HG03439 (cell line): ENCODE results near the gene BBOX1.
"Not testable (repeated sequence)": the region's sequence is repeated elsewhere in the genome, so short reads cannot be mapped to it uniquely, and the experiment has no call there.

Source experiments
- ATAC-seq: cut with Tn5 transposase; IDR thresholded peaks from one replicate; pipeline ENCODE4 v1.9.1; 2021; ENCODE audit warnings: mild to moderate bottlenecking, moderate library complexity; ENCODE audit not compliant: unreplicated experiment

BBOX1 gene, protein sequence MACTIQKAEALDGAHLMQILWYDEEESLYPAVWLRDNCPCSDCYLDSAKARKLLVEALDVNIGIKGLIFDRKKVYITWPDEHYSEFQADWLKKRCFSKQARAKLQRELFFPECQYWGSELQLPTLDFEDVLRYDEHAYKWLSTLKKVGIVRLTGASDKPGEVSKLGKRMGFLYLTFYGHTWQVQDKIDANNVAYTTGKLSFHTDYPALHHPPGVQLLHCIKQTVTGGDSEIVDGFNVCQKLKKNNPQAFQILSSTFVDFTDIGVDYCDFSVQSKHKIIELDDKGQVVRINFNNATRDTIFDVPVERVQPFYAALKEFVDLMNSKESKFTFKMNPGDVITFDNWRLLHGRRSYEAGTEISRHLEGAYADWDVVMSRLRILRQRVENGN

DNA sequence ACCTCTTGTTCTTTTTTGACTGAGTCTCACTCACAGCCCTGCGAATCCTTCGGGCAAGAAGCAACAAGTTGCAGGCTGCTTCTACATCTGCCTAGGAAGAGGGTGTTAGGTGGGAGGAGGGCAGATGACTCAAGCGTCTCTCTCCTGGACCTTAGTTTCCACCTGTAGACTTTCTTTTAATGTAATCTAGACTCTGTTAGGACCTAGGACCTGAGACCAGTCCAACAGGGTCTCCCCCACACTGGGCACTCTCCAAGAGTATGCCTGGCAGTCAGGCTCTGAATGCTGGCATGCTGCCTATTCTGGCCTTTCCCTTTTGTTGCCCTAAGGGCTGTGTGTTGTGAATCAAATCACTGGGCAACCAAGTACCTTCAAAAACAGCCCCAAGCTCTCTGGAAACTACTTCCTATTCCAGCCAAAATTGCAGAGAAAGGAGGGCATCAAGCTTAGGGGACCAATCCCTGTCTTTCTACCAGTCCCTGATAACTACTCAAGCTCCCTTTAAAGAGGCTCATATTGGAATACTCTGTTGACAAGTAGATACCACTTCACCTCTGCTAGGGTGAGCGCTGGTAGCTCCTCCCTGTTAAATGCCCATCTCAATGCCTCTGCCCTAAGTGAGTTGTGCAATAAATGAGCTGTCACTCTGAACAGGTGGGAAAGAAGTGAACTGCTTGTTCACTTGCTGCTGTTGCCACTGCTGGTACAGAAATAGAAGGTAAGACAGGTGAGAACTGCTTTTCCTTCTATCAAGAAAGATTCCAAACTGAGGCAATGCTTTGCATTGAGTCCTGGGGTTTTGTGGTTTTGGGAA, at the start of gene BBOX1:
Gene BBOX1 (plus strand): TSS at position 514 of the 814 bp plus-strand sequence. CDS start 14,616 bp downstream, outside the sequence.
- ATAC-seq = no peak

DNA sequence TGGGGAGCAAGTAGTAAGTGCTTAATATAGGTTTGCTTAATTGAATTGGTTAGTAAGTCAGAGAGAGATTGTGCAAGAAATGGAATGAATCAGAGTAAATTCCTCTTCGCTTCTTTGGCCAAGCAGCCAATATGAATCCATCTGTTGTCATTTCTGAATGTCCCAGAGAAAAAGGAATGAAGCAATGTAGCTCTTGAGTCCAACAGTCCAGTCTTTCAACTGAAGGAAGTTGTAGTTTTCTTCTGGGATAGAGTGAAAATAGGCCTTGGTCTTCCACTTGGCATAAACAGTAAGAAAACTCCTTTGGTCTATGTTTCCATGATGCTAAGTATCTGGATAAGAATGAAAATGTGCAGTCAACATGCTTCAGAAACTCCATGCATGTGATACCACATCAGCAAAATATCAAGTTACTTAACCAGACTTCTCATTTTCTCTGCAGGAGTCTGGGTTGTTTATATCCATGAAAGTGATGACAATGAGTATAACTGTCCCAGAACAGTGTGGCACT, 48.5 kb upstream of the BBOX1 start:
- no peak for ATAC-seq

DNA sequence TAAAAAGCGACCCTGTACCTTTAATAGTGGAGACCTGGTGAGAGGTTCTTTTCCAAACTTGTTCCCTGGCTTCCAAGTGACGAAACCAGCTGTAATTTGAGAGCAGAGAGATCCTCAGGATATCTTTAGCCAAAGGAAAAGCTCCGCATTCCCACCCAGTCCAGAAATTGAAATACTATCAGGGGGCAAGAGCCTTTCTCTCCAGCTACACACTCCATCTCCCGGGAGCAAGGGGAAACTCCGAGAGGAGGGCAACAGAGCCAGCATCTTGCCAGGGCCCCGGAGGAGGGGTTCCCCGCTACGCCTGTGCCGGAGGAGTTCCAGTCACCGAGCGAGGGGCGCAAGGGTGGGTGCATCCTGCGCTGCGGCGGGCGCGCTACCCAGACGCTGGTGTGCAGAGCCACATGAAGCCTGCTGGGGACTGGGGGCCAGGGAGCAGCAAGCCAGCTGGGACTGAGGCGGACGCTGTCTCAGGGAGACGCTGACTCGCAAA, 46.6 kb upstream of the BBOX1 start, which contains the start of gene FIBIN:
Gene FIBIN (plus strand): TSS at position 148 of the 493 bp plus-strand sequence. CDS start 415 bp downstream, outside the sequence.
- ATAC-seq = no peak

DNA sequence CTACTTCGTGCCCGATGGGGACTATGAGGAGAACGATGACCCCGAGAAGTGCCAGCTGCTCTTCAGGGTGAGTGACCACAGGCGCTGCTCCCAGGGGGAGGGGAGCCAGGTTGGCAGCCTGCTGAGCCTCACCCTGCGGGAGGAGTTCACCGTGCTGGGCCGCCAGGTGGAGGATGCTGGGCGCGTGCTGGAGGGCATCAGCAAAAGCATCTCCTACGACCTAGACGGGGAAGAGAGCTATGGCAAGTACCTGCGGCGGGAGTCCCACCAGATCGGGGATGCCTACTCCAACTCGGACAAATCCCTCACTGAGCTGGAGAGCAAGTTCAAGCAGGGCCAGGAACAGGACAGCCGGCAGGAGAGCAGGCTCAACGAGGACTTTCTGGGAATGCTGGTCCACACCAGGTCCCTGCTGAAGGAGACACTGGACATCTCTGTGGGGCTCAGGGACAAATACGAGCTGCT, 46.0 kb upstream of the BBOX1 start:
- ATAC-seq = no peak

DNA sequence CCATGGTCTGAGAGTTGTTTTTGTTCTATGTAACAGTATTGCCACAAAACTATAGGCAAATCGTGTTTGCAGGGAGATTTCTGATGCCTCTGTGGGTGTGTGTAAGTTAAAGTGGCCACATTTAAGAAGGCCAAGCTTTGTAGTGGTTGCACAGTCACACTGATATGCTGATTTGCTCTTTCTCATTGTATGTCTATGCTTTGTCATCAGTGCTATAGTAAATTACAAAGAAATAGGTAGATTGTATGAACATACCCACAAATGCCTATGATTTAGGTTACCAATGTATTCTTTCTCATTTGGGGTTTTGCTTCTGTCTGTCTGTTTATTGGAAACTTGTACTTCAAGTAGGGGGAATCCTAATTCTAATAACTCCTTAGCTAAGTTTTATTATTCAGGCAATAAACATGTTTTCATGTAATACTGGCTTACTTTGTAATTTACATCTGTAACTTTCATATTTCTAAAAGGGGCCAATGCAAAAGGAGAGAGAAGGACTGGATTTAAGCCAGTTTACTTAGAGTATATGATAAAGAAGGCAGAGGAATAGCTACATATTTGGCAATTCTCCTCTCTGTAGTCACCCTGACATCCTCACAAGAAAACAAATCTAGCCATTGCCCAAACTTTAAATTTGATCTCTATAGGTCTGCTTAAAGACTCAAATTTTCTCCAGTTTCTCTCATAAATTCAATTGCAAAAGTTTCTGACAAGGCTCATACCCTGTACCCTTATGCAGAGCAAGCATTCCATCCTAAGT, 44.7 kb upstream of the BBOX1 start:
- ATAC-seq = no peak

DNA sequence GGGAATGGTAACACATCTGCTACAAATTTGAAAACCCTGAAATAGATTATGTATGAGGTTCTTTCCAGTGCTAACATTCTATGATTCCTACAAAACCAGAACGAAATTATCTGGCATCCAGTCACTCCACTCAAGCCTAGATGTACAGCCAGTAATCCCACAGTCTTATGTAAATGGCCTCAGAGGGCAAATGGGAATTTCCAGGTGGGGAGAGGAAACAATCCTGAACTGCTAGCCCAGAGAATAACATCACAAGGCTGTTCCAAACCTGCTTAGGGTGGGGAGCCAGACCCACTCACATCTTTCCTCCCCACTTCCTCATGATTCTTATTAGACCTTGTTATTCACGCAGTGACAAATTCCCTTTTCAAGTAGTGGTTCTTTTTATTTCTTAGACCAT, 43.2 kb upstream of the BBOX1 start:
- ATAC-seq = no peak

DNA sequence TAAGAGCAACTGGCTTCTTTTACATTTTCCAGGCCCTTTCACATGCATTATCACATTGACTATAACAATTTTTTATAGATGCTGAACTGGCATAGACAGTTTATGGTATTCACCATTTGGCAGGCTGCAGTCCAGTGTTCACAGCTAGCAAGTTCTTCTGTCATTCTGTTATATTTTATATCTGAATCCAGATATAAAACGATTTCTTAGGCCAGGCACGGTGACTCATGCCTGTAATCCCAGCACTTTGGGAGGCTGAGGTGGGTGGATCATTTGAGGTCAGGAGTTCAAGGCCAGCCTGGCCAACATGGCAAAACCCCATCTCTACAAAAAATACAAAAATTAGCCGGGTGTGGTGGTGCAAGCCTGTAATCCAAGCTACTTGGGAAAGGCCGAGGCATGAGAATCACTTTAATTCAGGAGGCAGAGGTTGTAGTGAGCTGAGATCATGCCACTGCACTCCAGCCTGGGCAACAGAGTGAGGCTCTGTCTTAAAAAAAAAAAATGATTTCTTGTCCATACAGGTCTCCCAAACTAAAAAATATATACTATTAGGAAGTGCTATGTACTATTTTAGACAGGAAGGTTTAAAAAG, 39.4 kb upstream of the BBOX1 start:
- not testable (repeated sequence) for ATAC-seq

DNA sequence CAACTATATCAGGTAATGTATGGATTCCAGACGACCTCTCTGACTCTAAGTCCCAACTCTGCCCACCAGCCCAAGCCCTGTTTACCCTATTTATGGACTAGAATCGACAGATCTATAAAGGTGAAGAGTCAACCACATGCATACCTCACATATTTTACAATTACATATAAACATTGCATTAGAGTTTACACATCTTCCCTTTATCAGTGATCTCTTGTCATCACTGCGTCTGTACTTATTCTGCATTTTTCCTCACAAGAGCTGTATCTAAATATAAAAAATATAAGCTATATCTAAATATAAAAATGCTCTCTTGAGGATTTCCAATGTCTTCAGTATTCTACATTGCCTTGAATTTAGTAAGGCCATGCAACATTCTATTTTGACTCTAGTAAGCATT, 38.2 kb upstream of the BBOX1 start:
- no peak for ATAC-seq

DNA sequence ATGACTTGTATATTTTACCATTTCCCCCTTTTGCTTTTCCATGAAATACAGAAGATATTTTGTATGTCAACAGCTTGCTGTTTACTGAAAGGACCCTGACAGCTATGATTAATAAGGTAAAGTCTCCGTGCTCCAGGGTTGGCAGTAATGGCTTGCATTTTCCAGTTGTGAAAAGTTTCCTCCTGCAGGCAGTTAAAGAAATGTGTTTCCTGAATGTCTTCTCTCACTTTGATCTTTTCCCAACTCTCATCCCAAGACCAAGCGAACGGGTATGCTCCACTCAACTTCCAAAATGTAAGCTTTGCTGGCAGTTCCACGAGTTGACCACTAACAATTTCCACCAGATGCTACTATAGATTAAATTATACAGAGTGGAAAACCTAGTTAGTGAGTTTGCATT, 37.8 kb upstream of the BBOX1 start:
- ATAC-seq = no peak

DNA sequence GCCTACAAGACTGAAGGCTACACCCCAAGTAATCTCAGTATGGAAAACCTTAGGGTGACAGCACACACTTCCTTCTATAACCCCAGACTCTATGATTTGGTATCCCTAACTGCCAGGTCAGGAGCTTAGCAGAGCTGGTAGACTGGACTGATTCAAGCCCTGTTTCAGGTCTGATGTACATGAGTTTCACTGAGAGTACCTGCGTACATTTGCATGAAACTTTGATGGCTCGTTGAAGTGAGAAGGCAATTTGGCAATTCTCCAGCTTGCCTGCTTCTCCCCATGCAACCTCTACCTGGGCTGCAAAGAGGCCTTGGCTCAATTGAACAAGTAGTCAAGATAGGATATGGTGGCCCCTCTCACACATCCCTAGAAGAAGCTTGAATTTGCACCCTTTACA, 36.5 kb upstream of the BBOX1 start:
- no peak for ATAC-seq

DNA sequence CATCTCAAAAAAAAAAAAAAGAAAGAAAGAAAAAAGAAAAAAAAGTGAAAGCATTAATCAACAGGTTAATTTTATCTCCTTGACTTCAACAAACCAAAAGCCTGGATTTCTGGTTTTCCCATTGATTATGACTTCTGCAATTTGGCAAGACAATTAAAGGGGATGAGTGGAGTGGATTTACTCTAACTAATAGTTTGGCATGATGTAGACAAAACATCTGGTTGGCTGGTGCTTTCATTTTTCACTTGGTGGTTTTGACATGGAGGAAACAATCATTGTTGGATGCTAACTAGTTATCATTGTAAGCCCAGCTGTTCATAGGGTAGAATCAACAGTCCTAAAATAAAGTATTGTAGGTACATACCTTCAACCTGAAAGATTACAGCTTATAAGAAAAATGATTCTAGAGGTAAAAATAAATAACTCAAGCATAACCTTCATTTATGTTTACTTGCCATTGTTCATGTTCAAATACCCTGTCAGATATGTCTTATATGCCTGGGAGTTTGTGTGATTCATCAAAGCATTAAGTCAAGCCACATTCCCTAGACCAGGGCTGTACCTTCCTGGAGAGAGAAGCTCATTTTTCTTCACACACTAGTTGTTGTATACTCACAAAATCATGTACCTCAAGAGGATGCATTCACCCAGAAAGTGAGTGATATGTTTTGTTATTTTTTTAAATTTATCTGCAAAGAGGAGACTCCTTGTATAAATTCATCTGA, 31.6 kb upstream of the BBOX1 start:
- no peak for ATAC-seq

DNA sequence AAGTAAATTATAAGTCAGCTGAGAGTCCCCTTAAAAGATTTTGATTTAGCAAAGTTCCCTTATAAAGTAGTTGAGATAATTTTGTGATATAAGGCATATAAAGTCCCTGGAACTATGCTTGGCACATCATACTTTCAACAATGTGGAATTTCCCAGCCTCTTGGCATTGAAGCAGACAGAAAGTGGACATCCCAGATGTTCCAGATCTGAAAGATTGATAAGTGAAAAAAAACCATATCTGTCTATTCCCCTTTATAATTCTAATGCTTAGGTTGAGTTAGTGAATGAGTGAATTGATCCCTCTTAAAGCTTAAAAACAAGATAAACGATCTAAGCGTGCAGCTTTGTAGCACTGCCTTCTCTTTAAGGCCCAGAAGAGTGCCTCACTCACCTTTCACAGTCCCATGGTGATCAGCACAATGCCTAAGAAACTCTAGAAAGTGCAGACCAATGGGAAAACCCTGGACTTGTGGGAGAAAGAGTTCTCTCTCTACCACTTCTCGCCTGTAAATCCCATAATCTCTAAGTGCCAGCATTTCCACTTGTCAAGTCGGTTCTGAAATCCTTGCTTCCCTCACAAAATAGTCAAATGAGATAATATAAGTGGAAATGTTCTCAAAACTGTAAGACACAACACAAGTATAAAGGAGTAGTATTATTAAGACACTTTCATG, 28.9 kb upstream of the BBOX1 start:
- no peak for ATAC-seq

DNA sequence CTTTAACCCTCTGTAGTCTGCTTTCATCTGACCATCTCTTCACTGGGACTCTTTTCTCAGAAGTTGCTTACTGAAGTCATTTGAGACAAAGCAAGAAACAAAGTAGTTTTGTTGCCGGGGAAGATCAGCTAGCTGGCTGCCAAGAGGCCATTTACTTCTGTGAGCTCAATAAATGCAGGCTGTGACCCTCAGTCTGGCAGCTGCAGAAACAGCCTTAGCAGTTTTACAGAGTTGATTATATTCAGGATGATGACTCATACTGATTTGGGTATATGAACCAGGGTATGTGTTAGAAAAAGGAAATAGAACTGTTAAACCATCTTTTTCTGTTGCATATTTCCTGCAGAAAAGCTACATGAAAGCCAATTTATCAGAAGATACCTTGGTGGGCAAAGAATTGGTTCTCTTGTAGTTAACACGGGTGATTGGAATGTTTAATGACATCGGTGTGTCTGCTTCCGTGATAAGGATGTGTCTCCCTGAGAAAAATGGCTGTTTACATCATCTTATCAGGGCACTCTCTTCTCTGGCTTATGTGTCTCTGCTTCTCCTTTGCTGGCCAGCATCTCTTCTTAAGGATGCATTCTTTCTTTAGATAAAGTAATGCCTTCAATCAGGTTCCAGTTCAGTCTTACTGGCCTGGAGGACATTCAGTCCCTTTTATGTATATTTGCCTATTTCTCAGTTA, 28.2 kb upstream of the BBOX1 start:
- ATAC-seq = no peak

DNA sequence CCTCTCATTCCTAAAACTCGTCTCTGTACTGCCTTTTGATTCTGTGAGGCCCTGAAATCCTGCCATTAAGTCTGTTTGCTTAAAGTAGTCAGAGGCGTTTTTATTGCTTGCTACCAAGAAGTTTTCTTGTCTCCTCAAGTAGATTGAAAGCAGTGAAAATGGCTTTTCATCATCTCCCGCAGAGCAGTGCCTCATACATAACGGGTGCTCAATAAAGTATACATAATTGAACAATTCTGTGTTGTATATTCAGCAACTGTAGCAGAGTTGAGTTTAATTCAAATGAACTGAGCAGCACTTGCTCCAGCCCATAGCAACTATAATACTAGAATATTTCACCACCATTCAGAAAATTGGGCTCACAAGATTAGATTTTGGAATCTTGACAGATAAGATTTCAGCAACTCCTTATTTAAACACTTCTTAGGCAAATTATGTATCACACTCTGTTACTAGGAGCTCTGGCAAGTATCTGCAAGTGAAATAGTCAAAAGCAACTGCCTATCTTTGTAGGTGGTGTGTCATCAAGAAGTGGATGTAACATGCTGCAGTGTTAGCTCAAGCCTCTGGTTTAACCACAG, 26.7 kb upstream of the BBOX1 start:
- no peak for ATAC-seq

DNA sequence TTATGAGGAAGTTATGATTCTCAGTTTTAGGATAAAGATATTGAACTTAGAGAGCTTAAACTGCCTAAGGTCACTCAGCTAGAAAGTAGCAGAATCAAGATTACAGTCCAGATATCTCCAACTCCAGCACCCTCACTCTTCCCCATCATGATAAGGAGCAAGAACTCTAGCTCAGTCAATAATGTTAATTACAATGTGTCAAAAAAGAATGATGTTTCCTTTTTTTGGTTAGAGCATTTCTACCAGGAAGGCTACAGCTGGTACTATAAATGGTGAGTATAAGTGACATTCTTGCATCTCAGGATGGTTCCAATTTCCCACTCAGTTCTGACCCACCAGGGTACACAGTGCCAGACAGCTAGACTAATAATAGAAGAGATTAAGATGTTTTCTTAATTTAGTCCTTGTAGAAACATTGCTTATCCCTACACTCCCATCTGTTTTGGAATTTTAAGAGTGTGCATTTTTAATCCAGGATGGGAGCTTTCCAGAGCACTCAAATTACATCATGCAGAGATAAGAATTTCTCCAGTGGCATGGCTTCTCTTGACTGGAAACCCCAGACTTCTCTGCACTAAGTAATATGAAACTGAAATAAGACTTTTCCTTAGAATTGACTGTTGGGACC, 21.6 kb upstream of the BBOX1 start:
- ATAC-seq = no peak

DNA sequence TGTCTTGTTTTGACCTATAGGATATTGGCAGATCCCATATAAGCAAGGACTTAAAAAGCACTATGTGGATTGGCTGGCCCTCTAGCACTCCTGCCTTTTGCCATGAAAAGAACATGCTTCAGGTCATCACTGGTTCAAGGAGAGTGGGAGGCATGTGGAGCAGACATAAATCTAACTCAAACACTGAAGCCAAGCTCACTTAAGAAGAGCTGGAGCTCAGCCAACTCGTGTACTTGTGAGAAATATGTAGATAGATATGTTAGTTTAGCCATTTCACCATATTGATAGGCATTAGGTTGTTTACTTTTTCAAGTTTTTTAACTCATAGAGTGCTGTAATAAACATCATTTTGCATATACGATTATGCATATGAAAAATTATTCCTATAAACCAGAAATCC, 19.9 kb upstream of the BBOX1 start:
- ATAC-seq = no peak

DNA sequence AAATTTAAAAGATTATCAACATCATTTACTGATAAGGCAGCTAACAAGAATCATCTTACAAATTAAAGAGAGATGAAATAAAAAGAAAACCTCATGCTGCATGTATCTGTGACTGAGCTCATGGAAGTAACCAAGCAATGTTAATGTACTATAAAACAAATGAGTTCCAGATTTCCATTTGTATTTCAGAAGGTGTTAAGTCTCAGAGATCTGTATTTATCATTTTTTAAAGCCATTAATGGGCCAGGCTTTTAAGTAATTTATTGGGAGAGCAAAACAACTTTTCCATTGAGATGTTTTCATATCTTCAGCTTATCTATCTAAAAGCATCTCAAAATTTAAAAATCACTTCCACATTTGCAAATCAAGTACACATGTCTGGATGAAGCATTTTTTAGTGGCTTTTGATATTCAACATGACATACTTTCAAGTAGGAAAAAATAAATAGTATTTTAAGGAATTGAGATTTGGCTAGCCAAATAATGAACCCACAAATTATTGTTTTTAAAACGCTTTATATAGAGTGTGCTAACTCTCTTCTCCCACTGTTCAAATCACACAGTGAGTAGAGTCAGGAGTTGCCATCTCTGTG, 17.9 kb upstream of the BBOX1 start:
- ATAC-seq = no peak
